ENCODE results near the gene IL36RN.
"Not testable (repeated sequence)": the region's sequence is repeated elsewhere in the genome, so short reads cannot be mapped to it uniquely, and the experiment has no call there.

Gene IL36RN

GRCh38 chr2:113075600-113075999, 16.6 kb downstream of the IL36RN start:
- no peak for FAIRE-seq

GRCh38 chr2:113076954-113077669, 18.1 kb downstream of the IL36RN start:
- no peak for FAIRE-seq

GRCh38 chr2:113077921-113078320, 18.9 kb downstream of the IL36RN start:
- no peak for FAIRE-seq

- FAIRE-seq = no peak
These were observed 19.4 kb downstream of the IL36RN start for GRCh38 chr2:113078350-113078839.

GRCh38 chr2:113079131-113079530, 20.1 kb downstream of the IL36RN start:
- FAIRE-seq = no peak

- no peak for FAIRE-seq
These were observed 21.1 kb downstream of the IL36RN start for GRCh38 chr2:113080134-113080533.

- no peak for FAIRE-seq
These were observed 22.7 kb downstream of the IL36RN start for GRCh38 chr2:113081488-113082210.

GRCh38 chr2:113083296-113083695, 24.3 kb downstream of the IL36RN start:
- FAIRE-seq = no peak

- no peak for FAIRE-seq
These were observed 25.4 kb downstream of the IL36RN start for GRCh38 chr2:113084249-113085000.

GRCh38 chr2:113085542-113085941, 26.5 kb downstream of the IL36RN start:
- FAIRE-seq = no peak

- no peak for FAIRE-seq
These were observed 29.4 kb downstream of the IL36RN start for GRCh38 chr2:113088213-113088992.

GRCh38 chr2:113089916-113090315, 30.9 kb downstream of the IL36RN start:
- FAIRE-seq = no peak

GRCh38 chr2:113091231-113091896, 32.4 kb downstream of the IL36RN start:
- FAIRE-seq = no peak

- FAIRE-seq = no peak
These were observed 34.0 kb downstream of the IL36RN start for GRCh38 chr2:113092864-113093612.

GRCh38 chr2:113093613-113093977, 34.6 kb downstream of the IL36RN start:
- FAIRE-seq = no peak

- not testable (repeated sequence) for FAIRE-seq
These were observed 37.3 kb downstream of the IL36RN start for GRCh38 chr2:113096306-113096705.

GRCh38 chr2:113096842-113097618, 38.0 kb downstream of the IL36RN start:
- not testable (repeated sequence) for FAIRE-seq

GRCh38 chr2:113098041-113098440, 39.0 kb downstream of the IL36RN start:
- FAIRE-seq = no peak

GRCh38 chr2:113098532-113098931, 39.5 kb downstream of the IL36RN start:
- FAIRE-seq = no peak

GRCh38 chr2:113102133-113102532, 43.1 kb downstream of the IL36RN start:
- no peak for FAIRE-seq

All from colon (tissue), 2 donors.